GM19372 (cell line): ENCODE measurements around the gene GBA2.

Experiments used
- ATAC-seq: cut with Tn5 transposase; IDR thresholded peaks from one replicate; pipeline ENCODE4 v1.9.1; 2021; ENCODE audit warnings: mild to moderate bottlenecking, low read depth, moderate library complexity; ENCODE audit not compliant: unreplicated experiment

The GBA2 gene

GRCh38 chr9:35697486-35697885 is 51.5 kb downstream of the GBA2 start:
- ATAC-seq = no peak

DNA sequence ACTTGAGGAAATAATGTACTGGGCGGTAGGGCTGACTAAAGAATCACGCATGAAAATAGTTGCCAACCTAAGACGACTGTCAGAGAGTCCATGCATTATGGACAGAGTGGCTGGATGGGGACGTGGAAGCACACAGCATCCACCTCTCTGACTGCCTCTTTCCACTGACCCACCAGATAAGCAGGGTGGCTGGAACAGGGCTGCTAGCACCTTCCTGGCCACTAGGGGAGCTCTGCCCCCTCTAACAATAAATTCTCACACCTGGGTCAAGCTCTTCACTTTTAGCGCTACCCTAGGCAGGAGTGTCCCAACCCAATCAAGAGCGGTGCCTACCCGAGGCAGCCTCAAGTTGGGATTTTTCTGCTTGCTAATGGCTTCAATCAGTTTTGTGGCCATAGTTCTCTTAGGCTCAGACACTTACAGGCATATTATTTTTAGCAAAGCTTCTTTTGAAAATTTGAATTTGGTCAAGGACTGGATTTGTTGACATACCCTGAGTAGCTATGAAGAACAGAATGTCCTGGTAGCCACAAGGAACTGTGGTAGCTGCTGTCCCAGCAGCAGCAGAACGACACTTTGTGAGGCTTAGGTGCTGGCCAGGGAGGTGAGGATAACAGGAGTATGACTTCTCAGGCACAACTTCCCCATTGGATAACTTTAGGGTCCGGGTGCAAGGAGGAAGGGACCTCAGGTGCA is 52.4 kb downstream of the GBA2 start:
- no peak for ATAC-seq

DNA sequence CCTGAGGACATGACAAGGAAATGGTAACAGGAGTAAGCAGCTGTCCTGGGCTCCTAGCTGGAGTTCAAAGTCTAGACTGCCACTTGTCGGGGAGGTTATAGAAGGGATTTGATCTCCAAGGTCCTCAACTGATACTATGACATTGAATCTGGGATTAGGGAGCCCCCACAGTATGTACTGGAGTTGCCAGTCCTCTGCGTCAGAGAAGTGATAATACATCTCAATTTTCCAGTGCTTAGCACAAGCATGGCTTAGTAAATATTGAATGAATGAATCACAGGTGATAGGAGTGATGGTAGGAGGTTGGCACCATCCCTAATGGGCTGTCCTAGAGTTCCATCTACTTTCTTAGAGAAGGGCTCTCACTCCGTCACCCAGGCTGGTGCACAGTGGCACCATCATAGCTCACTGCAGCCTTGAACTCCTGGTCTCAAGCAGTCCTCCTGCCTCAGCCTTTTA is 53.1 kb downstream of the GBA2 start:
- no peak for ATAC-seq

DNA sequence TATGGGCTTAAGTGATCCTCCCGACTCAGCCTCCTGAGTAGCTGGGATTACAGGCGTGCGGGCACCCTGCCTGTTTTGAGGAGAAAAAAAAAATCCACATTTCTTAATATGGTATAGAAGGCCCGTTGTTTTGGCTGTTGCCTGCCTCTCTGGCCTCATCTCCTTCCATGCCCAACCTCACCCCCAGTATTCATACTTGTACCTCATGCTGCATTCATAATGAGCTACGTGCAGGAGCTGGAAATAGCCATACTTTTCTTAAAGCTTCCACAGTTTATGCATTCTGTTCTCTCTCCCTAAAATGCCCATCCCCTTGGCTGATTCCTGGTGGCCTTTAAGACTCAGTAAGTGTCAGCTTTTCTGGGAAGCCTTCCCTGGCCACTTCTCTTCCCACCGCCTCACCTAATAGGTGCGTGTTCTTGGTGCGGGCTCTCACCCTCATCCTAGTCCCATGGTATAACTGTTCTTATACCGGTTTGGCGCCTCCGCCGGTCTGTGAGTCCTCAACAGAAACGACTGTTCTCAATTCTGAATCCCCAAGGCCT is 57.2 kb downstream of the GBA2 start:
- no peak for ATAC-seq

DNA sequence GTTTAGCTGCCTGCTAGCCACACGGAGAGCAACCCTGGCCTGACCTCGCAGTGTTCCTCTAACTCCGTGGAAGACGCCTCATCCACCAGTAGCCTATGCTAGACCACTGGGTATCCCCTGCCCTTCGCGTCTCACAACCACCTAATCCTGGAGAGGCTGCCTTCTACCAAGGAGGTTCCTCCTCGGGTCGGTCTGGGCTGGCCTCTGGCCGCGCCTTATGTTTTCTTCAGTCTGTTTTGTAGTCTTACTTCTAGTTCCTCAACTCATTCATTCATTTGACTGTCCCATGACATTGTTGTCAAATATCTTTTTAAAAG is 57.7 kb downstream of the GBA2 start:
- no peak for ATAC-seq

- ATAC-seq = no peak
Observed at GRCh38 chr9:35690614-35691333, 58.3 kb downstream of the GBA2 start.

- ATAC-seq = no peak
Observed at GRCh38 chr9:35690294-35690613, 58.8 kb downstream of the GBA2 start.

GRCh38 chr9:35689542-35690293 is 59.3 kb downstream of the GBA2 start, which contains the start of gene TPM2:
Gene TPM2, minus strand, starts transcription at chr9:35689925. Its CDS starts 108 bp downstream, at chr9:35689817.
- ATAC-seq = no peak

GRCh38 chr9:35688558-35689541 is 60.2 kb downstream of the GBA2 start:
- no peak for ATAC-seq

DNA sequence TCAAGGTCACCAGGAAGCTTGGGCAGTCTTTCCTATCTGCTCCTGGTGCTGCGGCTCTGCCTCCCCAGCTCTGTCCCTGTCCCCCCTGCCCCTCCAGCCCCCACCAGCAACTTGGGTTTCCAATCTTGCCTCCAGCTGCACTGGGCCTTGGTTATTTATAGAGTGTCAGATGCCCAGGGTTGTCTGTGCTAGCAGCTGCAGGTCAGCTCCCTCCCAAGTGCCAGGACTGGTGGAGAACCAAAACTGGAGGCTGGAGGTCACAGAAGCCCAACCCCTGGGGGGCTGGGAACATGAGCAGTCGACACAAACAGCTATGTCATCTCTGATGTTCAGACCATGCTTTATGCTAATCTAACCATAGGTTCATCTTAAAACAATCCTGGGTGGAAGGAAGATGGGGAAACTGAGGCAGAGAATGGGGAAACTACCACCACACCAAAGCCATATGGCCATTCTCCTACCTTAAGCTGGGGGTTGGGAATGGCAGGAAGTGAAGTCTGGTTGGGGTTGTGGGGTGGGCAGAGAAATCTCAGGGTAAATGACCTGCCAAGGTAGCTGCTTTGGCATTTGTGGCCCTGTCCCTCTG is 61.0 kb downstream of the GBA2 start:
- ATAC-seq = no peak

- no peak for ATAC-seq
Observed at GRCh38 chr9:35687306-35687705, 61.7 kb downstream of the GBA2 start.
